ENCODE results near the gene ERBIN.
"Not testable (repeated sequence)": the region's sequence is repeated elsewhere in the genome, so short reads cannot be mapped to it uniquely, and the experiment has no call there.

The ERBIN gene

DNA sequence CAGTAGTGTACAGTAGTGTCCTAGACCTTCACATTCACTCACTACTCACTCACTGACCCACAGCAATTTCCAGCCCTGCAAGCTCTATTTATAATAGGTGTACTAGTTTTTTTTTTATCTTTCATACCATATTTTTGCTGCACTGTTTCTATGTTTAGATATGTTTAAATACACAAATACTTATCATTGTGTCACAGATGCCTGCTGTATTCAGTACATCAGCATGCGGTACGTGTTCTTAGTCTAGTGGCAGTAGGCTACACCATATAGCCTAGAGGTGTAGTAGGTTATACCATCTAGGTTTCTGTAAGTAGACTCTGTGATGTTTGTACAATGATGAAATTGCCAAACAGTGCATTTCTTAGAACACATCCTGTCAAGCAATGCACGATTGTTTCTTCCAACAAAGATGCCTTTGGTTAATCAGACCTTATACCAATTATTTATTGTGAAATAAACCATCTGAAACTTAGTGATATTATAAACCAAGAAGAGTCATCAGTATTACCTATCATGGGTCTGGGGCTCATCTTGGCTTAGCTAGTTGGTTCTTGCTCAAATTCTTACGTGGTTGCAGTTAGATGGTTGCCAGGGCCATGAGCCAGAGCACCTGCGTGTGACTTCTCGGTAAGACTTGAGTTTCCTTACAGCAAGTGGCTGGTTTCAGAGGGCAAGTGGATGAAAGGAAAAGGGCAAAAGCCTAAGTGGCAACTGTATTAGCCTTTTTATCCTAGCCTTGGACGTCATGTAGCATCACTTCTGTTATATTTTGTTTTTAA, 41.1 kb downstream of the ERBIN start:
- no peak for DNase-seq

DNA sequence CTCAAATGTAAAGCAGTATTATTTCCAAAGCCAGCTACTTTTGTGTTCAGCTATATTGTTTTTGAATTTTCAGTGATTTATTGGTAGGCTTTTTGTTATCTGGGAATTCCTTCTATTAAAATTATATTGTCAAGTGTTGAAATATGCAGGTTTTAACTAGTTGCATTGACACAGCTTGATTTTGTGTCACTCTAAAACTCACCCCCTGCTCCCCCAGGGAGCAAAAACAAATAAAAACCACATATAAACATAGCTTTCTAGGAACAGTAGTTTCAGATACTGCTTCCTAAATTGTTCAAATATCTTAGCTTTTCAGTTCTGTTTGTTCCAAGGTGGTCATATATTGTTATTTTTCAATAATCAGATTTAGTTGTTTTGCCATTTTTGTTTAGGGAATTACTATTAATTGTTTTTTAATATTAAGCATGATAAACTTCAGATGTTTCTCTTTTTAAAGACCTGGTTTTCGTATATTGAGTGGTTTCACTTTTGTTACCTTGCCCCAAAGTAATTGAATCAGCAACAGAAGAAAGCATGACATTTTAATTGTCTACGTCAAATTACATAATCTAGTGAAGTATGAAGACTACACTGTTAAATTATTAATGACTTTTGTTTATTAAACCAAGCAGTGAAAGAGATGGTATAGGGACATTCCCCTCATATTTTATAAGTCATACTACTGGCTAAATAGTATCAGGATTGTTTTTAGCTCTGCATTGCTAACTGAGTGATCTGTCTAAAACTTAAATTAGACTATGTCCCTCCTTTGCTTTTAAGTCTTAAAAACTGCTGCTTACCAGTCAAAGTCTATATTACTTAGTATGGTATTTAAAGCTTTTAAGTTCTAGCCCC, 43.4 kb downstream of the ERBIN start:
- no peak for DNase-seq

DNA sequence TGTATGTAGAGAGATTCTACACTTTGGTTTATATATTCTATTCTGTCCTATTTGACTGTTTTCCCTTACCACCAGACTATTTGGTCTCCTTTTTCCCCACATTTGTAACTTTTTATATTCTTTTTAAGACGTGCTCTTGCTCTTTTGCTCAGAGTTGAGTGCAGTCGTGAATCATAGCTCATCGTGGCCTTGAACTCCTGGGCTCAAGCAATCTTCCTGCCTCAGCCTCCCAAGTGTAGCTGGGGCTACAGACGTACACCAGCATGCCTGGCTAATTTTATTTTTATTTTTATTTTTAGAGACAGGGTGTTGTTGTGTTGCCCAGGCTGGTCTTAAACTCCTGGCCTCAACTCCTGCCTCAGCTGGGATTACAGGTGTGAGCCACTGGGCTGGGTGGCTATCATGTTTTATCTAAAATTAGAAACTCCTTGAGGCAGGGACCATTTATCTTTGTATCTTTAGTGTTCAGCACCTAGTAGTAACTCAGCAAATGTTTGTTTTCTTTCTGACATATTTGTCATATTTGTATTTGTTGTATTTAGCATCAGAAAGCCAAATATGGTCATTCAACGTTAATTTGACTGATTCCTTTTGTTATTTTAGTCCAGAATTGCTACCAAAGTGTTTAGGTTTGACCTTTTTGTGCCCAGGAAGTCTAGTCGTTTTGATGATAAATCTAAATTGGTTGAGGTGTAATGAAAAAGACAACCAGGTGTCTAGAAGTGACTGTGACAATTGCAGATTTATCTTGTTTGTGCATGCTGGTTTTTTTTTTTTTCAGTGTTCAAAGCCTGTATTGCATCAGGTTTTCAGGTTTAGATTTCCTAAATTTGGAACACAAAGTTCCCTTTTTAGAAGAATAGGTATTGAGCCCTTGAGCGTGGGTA, 44.3 kb downstream of the ERBIN start:
- DNase-seq = no peak

DNA sequence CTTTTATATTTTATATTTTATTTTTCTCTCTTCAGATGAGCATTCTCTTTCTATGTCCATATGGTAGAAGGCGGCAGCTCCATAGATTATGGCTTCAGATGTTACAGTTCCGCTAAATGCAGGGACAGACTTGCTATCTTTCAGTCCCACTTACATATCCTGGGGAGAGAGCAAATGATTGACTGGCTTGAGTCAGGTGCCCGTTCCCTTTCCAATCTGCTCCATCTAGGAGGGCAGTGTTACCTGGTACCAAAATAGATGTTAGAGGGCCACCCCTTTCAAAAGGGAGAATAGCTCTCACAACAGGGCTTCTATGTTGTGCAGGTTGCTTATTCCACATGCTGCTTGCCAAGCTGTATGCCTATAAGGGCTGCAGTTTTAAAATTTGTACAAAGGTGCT, 45.3 kb downstream of the ERBIN start:
- DNase-seq = no peak

DNA sequence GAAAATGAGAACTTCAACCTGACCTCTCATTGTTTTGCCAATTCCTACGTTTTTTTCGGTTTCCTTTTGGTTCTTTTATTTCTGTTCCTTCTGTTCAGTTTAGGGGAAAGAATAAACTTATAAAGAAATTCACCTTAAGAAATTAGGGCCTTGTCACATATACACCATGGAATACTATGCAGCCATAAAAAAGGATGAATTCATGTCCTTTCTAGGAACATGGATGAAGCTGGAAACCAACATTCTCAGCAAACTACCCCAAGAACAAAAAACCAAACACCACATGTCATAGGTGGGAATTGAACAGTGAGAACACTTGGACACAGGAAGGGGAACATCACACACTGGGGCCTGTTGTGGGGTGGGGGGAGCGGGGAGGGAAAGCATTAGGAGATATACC, 46.5 kb downstream of the ERBIN start:
- DNase-seq = not testable (repeated sequence)

DNA sequence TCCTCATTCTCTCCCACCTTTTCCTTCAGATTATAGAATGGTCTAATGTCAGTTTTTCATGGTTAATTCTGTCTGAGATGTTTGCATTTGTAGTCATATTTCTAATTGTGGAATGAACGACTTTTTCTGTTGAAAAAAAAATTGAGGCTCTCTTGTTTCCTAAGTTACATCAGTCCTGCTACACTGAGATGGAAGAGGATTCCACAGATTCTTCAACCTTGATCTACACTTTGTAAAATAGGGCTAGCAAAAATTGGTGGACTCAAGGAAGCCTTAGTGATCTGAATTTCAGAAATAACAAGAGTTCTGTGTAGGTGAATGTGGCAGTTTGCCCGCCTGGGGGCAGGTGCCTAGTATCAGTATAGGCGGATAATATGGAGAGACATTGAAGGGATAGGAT, 51.9 kb downstream of the ERBIN start:
- DNase-seq = no peak

DNA sequence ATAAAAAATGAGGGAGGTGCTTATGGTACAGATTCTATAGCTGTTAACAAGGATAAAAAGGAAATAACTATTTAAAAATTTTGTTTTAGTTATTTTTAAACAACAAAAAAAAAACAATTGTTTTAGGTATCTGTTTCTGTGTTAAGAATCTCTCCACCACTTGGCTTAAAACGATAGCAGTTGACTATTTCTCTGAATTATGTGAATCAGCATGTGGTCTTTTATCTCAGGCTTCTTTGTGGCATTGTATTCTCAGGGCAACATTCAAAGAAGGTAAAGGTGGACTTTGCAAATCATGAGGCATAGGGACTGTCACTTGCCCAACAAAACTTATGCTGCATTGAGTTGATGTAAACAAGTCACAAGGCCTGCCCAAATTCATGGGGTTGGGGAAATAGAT, 55.2 kb downstream of the ERBIN start:
- DNase-seq = no peak

DNA sequence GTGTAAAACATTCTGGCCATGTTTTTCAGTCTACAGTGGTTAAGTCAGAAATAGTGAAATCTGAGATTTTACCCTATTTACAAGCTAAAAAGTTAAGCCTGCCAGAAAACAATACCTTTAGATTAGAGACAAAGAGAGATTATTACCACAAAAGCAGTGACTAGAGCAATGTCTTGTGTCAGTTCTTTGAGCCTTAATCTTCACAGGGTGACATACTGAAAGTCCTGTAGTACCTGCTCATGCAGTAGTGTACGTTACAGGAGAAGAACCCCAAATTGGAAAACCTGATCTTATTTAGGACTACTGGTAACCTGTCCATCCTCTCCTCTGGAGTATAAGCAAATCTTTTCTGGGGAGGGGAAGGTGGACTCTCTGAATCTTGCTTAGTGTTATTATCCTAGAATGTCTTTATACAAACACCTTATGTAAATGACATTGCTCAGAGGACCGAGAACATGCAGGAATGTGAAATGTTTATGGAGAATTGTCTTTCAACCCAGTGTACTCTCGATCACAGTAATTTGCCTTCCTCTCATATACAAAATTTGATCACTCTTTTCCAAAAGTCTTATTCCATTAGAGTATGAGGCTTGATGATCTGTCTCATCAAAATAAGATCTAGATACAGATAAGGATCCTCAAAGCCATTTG, 55.7 kb downstream of the ERBIN start:
- no peak for DNase-seq

DNA sequence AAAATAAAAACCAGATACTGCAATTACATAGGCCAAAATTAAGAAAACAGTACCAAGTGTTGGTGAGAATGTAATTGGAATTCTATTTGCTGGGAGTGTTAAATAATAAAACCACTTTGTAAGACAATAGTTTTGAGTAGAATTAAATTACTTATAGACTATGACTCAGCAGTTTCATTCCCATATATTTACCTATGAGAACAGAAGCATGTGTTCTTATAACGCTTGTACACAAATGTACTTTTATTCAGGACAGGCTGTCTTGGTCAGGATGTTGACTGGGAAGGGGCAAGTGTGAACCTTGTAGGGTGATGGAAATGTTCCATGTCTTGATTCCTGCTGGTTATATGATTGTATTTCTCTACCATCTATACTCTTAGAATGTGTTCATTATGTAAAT, 56.3 kb downstream of the ERBIN start:
- DNase-seq = no peak

DNA sequence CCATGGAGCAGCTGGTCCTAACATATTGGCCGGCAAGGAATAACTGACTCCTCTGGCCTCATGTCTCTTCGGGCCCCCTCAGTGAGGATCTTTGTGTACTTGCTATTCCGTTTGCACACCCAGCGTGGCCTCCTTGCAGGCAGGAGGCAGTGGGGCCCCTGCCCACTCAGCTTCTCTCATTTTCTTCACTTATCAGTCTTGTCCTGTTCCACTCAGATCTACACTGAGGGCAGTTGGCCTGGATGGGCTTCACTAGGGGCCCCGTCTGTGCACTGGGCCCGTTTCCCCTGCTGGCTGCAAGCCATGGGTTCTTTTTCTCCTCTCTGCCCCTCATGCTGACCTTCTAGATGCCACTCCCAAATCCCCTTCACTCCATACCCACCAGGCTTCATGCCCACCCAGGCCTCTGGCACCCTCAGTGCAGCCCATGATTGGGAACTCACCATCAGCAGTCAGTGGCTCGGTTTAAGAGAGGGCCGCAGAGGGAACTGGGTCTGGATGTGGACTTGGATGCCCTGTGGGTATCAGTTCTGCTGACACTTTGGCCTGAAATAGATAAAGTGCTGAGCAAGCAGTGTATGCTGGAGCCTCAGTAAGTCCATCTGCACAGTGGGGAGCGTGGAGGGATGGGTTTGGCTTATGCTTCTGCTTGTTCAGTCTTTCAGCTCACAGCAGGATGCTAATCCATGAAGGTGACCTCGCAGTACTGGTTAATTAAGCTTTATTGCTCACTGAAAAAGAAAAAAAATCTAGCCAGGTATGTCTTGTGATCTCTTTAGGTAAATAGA, 57.9 kb downstream of the ERBIN start:
- DNase-seq = no peak

DNA sequence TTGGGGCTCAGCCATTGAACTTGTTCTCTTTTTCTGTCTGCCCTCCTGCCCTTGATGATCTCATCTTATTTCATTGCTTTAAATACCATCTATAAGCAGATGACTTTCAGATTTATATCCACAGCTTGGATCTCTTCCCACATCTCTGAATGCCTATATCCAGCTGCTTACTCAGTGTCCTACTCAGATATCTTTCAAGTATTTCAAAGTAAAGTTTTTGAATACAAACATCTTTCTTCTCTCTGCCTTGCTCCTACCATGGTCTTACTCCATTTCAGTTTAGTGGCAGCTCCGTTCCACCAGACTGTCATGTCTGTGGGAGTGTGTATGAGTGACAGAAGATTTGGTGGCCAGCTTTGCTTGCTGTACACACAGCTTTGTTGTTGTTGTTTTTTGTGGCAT, 59.7 kb downstream of the ERBIN start:
- no peak for DNase-seq

DNA sequence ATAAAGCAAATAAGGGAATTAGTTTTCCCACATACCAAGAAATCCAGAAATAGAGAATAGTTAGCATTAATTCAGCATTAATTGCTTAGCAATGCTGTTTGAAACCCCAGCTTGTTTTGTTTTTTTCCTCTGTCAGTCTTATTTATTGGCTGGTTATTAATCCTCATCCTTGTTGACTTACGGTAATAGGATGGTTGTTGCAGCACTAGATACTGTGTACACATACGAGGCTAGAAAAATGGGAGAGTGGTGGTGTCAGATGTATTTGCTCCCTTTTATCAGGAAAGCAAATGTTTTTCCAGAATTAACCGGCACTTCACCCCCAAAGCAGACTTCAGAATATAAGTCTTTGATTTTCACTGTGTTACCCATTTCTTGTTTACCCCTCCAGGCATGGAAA, 60.4 kb downstream of the ERBIN start:
- DNase-seq = no peak

DNA sequence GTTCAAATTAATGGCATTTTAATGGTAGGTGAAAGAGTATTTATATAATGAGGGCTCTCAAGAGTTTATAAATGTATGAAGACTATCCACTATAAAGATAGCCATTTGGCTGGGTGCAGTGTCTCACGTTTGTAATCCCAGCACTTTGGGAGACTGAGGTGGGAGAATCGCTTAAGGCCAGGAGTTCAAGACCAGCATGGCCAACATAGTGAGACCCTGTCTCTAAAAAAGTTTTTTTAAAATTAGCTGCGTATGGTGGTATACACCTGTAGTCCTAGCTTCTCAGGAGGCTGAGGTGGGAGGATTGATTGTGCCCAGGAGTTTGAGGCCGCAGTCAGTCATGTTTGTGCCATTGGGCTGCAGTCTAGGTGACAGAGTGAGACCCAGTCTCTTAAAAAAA, 61.6 kb downstream of the ERBIN start:
- DNase-seq = no peak

DNA sequence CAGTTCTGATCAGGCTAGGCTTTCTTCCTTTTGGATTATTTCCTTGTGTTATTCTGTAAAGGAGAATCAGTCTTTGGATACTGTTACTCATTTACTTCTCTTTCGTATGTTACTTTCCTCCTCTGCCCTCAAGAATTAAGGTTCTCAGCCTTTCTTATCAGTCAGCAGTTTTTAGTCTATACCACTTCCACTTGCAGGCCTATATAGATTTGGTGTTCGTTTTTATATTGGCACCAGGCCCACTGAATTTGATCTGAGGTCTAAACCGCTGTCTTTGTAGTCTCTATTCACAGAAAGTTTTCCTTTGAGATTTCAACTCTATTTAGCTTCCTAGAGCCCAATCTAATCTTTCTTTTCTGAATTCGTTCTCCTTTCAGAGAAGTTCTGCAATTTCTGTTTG, 62.8 kb downstream of the ERBIN start:
- no peak for DNase-seq

DNA sequence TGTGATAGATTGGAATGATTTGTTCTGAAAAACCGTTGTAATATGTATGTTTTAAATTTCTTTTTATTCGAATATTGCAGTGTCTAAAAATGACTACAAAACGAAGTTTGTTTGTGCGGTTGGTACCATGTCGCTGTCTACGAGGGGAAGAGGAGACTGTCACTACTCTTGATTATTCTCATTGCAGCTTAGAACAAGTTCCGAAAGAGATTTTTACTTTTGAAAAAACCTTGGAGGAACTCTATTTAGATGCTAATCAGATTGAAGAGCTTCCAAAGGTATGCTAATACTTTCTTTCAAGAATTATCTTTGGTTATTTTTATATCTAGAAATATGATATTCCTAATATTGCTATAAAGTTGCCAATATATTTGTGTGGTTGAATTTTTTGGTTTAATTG, 66.3 kb downstream of the ERBIN start:
- no peak for DNase-seq

DNA sequence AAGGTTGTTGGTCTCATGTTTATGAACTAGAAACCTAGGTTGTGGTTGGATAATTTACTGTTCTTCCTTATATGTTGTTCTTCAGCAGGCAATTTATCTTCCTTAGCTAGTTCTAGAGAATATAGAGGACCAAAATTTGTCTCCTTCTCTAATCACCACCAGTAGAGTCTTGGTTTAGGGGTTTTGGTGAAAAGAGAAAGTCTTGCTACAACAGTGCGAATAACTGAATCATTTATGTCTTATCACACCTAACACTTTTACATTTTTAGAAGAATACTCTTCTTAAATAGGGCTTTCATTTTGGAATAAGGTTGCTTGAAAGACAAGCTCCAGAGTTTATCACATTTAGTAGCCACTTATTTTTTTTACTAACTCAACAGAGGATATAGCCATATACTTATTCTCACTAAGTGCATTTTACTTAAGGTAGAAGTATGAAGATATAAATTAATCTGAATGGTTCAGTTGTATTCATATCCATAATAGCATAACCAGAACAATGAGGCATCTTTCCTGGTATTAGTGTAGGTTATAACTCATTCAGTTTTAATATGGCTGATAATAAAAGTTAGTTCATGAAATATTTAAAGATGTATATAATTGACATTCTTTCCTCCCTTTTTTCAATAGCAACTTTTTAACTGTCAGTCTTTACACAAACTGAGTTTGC, 67.9 kb downstream of the ERBIN start:
- no peak for DNase-seq

DNA sequence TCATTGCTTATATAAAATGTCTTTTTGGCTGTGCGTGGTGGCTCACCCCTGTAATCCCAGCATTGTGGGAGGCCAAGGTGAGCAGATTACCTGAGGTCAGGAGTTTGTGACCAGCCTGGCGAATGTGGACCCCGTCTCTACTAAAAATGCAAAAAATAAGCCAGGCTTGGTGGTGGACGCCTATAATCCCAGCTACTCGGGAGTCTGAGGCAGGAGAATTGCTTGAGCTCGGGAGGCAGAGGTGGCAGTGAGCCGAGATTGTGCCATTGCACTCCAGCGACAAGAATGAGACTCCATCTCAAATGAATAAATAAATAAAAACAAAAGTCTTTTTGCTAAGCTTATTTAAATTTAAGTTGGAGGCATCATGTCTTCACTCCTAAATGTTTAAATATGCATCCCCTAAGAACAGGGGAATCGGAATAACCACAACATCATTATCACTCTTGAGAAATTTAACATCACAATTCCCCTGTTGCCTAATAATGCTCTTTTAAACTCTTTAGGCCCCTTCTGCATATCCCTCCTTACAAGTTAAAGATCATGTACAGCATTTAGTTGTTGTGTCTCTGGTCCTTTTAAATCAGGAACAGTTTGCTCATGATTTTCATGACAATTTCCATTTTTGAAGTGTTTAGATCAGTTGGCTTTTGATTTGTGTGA, 72.8 kb downstream of the ERBIN start:
- DNase-seq = no peak

DNA sequence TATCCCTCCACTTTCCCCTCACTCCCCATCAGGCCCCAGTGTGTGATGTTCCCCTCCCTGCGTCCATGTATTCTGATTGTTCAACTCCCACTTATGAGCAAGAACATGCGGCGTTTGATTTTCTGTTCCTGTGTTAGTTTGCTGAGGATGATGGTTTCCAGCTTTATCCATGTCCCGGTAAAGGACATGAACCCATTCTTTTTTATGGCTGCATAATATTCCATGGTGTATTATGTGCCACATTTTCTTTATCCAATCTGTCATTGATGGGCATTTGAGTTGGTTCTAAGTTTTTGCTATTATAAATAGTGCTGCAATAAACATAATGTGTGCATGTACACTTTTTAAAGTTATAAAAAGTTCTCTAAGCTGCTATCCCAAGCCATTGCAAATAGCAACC, 75.6 kb downstream of the ERBIN start:
- DNase-seq = no peak

DNA sequence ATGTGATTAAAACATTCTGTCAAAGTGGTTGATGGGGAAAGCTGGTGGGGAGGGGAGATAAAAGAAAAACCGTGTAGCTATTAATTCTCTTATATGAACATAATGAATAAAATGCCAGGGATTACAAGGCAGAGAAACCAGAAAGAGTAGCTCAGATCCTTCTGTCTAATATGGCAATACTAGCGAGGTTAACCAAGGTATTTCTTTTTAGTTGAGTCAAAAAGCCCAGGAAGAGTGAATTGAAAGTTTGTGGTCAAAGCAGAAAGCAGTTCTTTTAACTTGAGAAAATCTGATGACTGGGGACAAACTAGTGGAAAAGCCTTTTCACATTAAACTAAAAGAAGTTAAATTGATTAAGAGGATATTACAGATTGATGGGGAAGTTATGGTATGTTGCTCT, 76.0 kb downstream of the ERBIN start:
- DNase-seq = peak; percentile 65

DNA sequence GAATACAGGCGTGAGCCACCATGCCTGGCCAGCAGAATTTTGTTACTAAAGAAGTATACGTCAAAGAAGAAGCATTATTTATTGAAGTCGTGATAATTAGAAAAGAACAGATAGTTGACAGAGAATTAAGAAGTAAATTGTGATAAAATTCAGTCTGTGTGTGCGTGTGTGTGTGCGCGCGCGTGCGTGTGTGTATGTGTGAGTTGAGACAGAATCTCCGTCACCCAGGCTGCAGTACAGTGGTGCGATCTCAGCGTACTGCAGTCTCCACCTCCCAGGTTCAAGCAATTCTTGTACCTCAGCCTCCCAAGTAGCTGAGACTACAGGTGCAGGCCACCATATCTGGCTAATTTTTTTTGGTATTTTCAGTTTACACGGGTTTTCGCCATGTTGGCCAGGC, 77.8 kb downstream of the ERBIN start:
- DNase-seq = no peak

DNA sequence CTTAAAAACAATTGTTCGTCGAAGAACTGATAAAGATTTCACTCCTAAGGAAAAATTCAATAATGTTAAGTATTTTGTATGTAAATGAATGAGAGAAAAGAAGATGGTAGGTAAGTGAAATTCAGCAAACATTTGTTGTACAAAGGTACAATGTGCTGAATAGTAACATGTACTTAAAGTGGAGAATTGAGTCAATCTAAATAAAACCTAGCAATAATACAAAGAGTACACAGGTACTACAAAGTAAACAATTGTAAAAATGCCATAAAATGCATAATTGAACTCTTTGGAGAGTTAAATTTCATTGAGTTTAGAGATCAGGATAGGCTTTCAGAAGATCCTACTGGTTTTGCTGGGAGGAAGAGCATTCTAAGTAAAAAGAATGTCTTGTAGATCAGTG, 82.9 kb downstream of the ERBIN start:
- DNase-seq = no peak
